NCI-H446 treated with DMSO at 0.1 percent for 48 hours (cell line): Measurements from ENCODE around the gene STPG2.

Experiments used
- DNase-seq: peaks from one replicate; lab custom pipeline; 2025; lab: John Stamatoyannopoulos, UW

Gene STPG2

DNA sequence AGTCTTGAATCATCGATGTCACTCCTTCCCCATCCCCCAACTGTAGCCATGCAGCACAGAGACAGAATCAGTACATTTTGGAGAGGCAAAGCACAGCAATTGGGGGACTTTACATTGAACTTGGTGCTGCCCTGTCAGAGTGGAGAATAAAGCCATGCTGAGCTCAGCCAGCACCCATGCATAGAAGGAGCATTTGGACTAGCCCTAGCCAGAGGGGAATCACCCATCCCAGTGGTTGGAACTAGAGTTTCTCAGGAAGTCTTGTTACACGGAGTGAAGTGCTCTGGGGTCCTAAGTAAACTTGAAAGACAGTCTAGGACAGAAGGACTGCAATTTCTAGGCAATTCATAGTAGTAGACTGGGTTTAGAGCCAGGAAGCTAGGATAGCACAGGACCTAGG, 49.6 kb downstream of the STPG2 start:
- DNase-seq = no peak

GRCh38 chr4:98092833-98093439, 50.3 kb downstream of the STPG2 start:
- DNase-seq = peak; percentile 26

DNA sequence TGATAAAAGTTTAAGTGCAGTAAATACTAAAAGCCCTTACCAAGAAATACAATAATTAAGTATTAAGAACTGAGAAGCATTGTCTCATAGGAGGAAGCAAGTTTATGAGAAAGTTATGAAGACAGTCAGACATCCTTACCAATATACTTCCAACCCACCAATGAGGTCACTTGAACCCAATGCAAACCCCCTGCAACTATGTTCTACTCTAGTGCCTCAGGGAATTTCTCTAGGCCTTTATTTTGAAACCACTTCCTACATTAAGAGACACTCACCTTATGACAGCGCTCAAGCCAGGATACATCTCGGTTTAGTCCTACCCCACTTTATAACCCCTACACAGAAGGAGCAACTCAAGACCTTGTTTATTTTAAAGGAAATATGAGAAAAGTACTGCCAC, 61.3 kb downstream of the STPG2 start:
- DNase-seq = no peak

DNA sequence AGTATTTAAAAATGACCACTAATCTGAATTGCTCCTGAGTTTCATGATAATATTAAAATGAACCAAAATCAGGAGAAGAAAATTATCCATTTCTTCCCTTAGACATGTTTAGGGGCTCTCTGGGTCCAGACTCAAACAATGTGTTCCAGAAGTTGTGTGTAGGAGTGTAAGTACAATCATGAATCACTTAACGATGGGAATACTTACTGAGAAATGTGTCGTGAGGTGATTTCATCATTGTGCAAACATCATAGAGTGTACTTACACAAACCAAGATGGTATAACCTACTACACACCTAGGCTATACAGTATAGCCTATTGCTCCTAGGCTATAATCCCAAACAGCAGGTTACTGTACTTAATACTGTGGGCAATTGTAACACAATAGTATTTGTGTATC, 74.8 kb downstream of the STPG2 start:
- no peak for DNase-seq

- no peak for DNase-seq
Observed at GRCh38 chr4:98055800-98056501, 87.3 kb downstream of the STPG2 start.

DNA sequence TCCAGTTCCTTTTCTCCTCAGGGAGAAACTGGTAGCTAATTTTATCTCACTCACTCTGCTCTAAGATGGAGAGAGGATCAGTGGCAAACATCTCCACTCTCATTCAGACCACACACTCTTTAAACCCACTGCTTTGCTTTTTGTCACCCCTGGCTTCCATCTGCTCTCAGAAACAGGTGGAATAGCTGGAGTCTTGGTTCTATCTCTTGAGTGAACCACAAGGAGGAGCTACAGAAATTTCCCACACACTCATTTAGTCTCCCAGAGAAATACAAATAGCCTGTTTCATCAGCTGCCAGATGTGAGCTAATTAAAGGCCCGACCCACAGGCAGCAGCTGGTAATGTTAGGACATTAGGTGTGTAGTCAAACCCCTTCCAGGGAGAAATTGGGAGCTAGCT, 96.6 kb downstream of the STPG2 start:
- no peak for DNase-seq

DNA sequence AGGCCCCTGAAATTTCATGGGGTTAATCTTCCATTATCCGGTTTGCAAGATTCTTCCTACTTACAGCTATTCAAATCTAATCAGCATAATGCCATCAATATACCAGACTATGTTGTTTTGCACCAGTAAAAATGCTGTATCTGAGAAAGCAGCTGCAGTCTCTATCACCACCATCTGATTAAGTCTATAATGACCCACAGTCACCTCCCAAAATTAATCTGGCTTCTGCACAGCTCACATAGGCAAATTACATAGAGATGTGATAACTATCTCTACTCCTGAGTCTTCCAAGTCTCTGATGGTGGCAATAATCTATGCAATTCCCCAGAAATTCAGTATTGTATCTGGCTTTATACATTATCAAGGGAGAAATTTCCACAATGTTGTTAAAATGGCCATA, 113.2 kb downstream of the STPG2 start:
- no peak for DNase-seq

GRCh38 chr4:98027827-98028226, 115.4 kb downstream of the STPG2 start:
- DNase-seq = peak; percentile 24

- DNase-seq = peak; percentile 76
Observed at GRCh38 chr4:98026362-98026761, 116.9 kb downstream of the STPG2 start.

GRCh38 chr4:98006814-98007412, 136.4 kb downstream of the STPG2 start:
- no peak for DNase-seq

DNA sequence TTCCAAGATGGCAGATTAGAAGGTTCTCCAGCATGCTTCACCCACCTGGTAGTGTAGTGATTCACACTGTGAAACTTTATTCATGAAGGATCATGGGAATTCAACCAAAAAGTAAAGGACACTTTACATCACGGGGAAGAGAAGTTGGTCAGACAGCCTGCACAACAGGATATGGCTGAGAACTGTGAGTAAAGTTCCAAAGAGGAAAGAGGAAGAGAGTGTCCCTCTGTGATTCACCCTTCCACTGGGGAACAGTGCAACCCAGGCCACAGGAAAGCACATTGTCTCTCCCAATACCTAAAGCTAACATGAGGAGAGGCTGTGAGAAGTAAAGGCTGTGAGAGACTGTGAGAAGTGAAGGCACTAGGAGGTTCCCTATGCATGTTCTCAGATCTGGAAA, 137.2 kb downstream of the STPG2 start:
- DNase-seq = no peak

GRCh38 chr4:98000940-98001339, 142.3 kb downstream of the STPG2 start:
- no peak for DNase-seq

DNA sequence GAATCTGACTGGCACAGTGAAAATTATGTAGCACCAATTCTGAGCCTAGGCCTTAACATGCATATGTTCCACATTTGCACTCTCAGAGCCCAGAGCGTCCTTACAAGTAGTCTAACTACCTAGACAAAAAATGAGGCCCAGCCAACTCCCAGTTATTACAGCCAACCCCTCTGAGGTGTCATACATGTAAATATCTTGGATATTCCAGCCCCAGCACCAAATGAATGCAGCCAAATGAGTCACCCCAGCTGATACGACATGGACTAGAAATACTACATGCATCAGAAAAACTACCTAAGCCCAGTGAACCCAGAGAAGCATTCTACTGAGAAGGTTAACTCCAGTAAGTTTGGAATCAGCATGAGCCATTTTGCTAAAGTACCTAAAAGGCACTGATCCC, 145.1 kb downstream of the STPG2 start:
- DNase-seq = no peak

GRCh38 chr4:97994765-97995465, 148.4 kb downstream of the STPG2 start:
- DNase-seq = no peak

DNA sequence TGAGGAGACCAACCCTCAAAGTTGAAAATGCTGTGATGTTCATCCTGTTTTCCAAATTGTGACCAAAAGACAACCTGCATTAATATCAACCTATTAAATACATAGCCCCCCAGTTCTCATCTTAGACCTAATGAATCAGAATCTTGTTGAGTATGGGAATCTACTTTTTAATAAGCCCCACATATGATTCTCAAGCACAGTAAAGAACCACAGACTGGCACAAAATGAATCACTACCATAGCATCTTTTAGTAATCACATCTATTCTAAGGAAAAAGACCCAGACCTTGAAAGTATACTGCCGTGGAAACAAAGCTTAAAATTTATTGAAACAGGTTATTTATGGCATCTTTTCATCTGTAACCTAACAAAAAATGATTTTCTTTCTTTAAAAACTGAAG, 152.9 kb downstream of the STPG2 start:
- DNase-seq = no peak

GRCh38 chr4:97987019-97987648, 156.1 kb downstream of the STPG2 start:
- peak; percentile 21 for DNase-seq

DNA sequence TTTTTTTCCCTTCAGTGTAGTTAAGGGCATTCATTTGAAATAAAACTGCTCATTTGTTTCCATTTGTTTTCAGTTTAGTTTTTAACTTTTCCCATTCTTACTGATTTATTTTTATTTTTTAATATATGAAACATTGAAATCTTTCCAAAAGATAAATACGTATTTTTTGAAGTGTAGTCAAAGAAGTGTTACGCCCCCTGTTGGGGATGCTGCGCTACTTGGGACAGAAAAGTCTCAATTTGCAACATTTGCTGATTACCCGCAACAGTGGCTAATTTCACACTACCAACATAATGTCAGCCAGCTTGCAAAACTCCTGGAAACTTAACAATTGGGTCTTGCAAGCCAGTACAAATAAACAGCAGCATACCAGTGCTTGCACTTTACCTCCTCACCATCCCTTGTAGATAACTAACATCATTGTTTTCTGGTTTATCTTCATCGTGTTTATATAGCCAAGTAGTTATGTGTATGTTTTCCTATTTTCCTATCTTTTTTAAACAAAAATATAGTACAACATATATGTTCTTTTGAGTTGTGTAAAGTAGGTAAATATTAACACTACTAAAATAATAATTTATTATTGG, 158.6 kb downstream of the STPG2 start:
- no peak for DNase-seq

DNA sequence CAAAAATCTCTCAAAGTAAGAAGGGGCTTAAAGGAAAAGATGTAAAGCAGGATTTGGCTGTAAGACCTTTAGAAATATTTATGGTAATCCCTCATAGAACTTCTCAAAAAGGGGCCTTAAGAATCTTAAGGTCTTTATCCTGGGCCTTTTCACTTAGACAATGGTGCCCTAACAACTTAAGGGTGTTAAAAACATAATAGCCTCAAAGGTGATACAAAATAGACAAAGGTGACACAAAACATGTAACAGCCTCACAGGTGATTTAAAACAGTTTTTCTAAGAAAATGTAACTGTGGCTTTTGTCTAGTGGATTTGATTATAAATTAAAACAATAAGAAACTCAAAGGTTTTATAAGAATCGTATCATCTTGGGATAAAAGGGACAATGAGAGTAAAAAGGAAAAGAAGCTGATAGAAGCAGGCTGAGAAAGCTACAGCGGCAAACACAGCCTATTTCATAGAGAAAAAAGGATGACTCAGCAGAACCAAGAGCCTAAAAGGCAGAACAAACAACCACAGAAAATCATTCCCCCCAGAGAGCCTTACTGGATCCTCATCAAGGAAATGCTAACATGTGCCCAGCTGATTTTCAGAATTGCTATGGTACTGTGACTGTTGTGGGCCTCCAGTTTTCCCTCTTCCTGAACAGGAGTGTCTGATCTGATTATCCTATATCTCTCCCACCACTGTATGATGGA, 164.3 kb downstream of the STPG2 start:
- no peak for DNase-seq

DNA sequence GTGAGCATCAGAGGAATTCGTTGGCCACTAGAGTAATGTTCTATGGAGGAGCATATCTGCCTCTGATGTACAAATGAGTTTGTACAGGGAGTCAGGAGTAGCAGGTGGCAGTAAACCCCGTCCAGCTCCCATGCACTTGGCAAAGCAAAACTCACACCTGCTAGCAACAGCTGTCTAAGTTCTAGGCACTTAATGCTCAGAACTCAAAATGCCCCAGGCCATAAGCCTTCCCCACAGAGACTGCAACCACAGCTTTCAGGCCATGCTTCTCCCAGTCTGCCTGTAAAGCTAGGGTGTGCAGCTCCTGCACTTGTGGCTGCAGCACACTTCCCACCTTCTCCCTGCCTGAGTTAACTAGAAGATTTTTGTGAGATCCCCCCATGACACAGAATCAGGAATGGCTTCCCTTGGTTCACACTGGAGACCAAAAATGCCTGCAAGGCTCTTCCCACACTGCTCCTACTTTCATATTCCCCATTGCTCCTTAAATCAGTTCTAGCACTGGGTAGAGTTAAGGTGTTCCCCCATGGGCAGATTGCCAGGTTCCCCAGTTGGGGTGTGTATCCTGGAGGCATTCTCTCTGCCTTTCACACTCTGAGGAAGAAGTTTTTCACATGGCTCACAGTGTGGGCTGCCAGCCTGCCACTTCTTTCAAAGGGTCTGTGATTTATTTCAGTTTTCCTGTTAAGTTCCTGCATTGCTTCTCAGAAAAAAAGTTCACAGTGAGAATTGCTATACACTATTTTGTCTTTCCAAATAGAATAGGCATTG, 189.9 kb downstream of the STPG2 start:
- no peak for DNase-seq

DNA sequence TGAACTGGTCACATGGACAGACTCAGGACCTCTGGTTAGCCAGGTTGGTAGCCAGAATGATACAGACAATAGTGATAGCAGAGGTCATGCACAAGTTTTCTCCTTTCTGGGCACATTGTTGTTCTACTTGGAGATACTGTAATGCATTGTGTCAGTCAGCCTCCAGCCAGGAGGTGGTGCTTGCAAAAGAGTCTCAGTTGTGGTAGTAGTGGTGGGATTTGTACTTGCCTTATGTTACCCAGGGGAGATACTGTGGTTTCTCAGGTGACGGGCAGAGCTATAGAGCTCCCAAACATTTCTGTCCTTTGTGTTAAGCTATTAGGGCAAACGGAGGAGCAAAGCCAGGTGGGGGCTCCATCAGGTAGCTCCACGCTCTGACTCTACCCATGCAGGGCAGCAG, 190.5 kb downstream of the STPG2 start:
- DNase-seq = no peak

- no peak for DNase-seq
Observed at GRCh38 chr4:97950836-97951235, 192.4 kb downstream of the STPG2 start.
